ENCODE measurements around the gene MAPK8IP3.
"Not testable (repeated sequence)": the region's sequence is repeated elsewhere in the genome, so short reads cannot be mapped to it uniquely, and the experiment has no call there.

The MAPK8IP3 gene

DNA sequence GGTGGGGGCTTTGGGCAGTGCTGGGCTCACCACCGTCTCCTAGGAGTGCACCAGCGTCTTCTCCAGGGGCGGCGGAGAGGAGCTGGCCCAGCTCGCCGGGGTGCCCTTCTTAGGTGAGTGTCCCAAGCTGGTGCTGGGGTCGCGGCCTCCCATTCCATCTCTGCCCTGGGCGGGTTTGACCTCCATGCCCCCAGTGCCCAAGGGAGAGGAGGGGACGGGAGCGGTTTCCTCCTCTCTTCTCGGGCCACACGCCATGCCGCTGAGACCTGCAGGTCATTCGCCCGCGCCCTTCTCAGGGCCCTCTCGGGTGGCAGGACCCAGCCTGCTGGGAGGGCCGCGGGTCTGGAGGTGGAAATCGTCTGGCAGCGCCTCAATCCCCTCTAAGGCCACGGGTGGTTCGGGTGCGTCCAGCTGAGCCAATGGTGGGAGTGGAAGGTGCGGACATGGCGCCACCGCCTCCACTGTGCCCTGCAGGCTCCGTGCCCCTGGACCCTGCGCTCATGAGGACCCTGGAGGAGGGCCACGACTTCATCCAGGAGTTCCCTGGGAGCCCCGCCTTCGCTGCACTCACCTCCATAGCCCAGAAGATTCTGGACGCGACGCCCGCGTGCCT, 82.2 kb downstream of the MAPK8IP3 start:
- DNase-seq: no peak

DNA sequence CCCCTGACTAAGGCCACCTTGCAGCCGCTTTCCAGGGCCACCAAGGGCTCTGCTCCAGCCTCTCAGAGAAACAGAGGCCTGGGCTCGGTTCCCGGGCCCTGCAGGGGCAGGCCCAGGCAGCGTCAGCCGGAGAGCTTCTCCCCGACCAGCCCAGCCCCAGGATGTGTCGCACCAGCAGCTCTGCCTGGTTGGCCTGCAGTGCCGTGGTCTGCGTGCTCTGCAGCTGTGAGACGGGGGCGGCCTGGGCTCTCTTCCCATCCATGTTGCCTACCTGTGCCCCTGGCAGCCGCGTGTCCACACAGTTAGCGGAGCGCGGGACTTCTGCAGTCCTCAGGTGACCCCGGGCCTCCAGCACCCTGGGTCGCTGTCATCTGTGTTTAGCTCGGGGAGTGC, 82.7 kb downstream of the MAPK8IP3 start:
- no peak for DNase-seq

GRCh38 chr16:1789643-1790045, 83.6 kb downstream of the MAPK8IP3 start:
- no peak for DNase-seq

GRCh38 chr16:1790261-1790610, 84.2 kb downstream of the MAPK8IP3 start:
- DNase-seq: no peak

DNA sequence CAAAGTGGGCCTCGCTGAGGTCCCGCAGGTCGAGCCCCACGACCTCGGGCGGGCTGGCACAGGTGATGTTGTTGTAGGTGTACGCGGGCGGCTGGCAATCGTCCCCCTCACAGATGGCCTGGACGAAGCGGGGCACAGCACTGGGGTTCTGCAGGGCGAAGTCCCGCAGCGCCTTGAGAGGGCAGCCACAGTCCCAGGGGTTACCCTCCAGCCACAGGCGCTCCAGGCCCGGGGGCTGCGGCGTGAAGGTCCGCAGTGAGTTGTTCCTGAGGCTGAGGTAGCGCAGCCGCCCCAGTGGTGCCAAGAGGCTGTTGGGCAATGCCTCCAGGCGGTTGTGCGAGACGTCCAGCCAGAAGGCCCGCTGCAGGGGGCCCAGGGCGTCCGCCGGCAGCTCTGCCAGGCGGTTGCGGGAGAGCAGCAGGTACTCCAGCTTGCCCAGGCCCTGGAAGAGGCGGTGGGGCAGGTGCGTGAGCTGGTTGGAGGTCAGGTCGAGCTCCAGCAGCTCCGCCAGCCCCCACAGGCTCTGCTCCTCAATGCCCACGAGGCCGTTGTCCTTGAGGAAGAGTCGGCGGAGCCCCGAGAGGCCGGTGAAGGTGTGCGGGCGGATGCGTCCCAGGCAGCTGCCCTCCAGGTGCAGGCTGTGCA, 84.7 kb downstream of the MAPK8IP3 start:
- DNase-seq: no peak

- DNase-seq: no peak
Measured at GRCh38 chr16:1791256-1791942, 85.4 kb downstream of the MAPK8IP3 start.

GRCh38 chr16:1791943-1792812, 86.2 kb downstream of the MAPK8IP3 start:
- no peak for DNase-seq

DNA sequence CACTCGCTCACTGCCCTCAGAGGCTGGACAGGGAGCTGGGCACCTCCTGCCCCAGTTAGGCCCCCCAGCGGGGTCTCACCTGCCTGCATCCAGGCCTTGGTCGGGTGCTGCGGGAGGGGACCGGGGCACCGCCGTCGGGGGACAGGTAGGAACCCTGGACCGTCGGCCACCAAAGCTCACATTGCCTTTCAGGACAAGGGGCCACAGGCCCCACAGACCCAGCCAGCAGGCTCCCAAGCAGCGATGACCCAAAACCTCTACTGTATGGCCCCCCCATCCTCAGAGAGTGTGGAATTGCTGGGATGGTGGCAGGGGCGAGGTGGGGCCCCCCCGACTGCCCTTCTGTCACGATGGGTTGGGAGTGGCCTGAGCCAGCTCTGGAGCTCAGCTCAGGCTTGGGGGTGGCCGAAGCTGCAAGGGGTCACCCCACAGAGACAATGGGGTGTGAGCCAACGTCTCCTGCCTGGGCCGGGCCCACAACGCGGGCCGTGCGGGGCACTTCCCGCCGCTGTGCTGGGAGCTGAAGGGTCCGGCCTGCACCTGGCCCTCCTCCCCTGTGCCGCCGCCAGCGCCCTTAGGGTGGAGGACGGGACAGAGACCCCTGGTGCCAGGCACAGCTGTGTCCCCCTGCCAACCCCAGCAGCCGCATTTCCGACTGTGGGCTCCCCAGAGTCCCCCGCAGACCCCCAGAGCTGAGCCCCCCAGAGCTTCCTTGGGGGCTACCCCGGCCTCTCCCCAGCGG, 87.0 kb downstream of the MAPK8IP3 start:
- no peak for DNase-seq

- DNase-seq: no peak
Measured at GRCh38 chr16:1793578-1794220, 87.7 kb downstream of the MAPK8IP3 start, which contains the start of gene IGFALS. Gene IGFALS (minus strand): TSS chr16:1793705. CDS start chr16:1793652, 53 bp downstream.

DNA sequence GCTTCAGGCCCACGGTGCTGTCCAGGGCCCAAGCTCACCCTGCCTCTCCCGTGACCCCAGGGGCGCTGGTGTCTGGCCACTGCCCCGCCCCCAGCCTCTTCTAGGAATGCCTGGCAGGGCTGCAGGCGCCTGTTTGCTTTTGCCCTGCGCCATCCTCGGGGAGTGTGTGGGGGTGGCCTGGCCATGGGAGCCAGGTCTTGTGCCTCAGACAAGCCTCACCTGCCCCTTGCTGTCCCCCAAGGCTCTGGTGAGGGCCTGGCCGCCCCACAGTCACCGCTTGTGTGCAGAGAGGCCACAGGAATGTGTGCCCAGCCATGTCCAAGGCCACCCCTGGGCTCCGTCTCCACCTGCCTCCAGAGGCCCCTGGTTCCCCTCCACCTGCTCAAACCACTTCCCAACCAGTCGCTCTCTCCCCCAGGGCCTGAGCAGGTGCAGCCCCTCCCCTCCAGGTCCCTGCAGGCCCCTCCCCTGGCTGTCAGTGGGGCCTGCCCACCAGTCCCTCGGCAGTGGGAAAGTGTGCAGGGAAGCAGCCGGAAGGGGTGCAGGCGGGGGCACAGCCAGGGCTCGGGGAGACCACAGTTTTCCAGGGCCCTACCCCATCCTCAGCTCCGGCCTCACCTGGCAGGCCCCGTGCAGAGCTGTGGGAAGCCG, 88.4 kb downstream of the MAPK8IP3 start:
- no peak for DNase-seq

GRCh38 chr16:1794908-1795666, 89.1 kb downstream of the MAPK8IP3 start:
- DNase-seq: no peak

DNA sequence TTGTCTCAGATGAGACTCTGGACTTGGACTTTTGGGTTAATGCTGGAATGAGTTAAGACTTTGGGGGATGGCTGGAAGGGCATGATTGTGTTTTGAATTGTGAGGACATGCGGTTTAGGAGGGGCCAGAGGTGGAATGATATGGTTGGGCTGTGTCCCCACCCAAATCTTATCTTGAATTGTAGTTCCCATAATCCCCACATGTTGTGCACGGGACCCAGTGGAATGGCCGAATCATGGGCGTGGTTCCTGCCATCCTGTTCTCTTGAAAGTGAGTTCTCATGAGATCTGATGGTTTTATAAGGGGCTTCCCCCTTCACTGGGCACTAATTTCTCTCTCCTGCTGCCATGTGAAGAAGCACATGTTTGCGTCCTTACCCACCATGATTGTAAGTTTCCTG, 93.3 kb downstream of the MAPK8IP3 start:
- DNase-seq: not testable (repeated sequence)

- DNase-seq: no peak
Measured at GRCh38 chr16:1800701-1801100, 94.7 kb downstream of the MAPK8IP3 start.

GRCh38 chr16:1807626-1808025, 101.6 kb downstream of the MAPK8IP3 start:
- DNase-seq: no peak

DNA sequence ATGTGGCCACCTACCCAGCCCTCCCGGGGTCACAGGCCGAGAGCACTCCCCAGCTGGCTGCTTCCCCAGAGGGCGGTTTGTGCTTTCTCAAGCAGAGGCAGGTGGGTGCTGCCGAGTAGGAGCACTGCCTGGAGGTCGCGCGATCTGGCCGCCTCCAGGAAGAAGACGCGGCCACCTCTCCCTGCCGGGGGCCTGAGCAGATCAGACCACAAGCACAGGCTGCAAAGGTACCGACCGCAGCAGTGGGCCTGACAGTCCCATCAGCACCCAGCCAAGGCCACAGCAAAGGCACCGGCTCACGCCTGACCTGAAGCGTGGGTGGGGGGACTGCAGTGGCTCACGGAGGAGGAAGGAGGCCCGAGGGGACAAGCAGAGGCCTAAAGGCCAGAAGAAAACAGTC, 102.7 kb downstream of the MAPK8IP3 start:
- no peak for DNase-seq

DNA sequence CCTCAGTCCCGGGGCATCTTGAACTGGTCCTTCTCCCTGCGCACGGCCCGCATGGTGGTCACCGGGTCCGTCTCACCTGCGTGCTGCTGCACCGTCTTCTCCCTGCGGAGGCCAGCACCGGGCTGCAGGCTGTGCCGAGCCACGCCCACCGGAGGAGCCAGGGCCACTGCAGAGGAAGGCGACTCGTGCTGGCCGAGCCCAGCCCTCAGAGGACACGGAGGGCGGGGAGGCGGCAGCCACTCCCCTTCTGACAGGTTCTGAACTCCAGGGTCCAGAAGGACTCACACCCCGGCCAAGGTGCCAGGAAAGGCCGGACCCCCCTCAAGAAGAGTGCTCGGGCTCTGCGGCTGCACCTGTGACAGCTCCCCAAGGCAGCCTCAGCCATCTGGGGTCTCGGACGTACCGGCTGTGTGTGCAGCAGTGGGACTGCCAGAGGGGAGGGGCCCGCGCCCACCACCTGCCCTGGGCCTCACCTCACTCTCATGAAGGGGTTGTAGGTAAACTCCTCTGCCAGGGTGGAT, 103.3 kb downstream of the MAPK8IP3 start:
- DNase-seq: no peak

DNA sequence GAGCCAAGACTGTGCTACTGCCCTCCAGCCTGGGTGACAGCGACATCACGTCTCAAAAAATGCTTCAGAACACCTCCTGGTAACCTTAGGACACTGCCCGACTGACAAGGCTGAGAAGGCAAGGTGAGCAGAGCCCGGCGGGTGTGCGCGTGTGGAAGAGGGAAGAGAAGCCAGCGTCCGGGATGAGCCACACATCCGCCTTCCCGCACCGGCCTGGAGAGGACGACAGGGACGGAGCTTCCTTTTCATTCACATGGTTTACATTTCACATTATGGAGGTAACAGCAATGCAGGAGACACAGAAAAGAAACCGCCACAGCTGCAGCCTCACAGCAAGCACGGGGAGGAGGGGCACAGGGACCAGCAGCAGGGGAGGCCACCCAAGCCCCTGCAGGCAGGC, 104.1 kb downstream of the MAPK8IP3 start:
- DNase-seq: no peak

GRCh38 chr16:1810536-1810935, 104.5 kb downstream of the MAPK8IP3 start:
- no peak for DNase-seq

DNA sequence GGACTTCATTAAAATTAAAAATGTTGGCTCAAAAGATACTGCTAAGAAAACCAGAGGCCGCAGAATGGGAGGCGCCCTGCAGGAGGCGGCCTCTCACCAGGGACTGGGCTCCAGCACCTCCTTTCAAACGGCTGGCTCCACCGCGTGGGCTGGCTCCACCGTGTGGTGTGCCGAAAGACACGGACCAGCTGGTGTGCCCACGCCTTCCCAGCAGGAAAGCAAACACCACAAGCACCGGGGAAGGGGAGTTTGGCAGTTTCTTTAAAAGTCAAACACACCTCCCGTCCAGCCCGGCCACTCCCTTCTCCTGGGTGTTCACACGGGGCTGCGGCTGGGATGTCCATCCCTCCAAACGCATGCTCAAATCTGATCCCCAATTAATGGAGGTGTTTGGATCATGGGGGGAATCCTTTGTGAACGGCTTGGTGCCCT, 106.8 kb downstream of the MAPK8IP3 start:
- peak; percentile 23 for DNase-seq

- no peak for DNase-seq
Measured at GRCh38 chr16:1815461-1815860, 109.5 kb downstream of the MAPK8IP3 start.
